H1 (cell line): Measurements from ENCODE around the gene PHEX. TPM values are rescaled to one million over a fixed set of nuclear protein-coding genes. Genes with fewer than 3 reads are reported as not detected.

Source experiments
- CTCF ChIA-PET: fragments of 300-600 bp; sonication (Branson Sonifier 250); formaldehyde crosslinking; loops from one replicate; lab custom pipeline; 2021; ENCODE audit not compliant: partially characterized antibody; lab: Charles Lee
- POLR2A ChIA-PET: fragments of 300-600 bp; sonication (Branson Sonifier 250); formaldehyde crosslinking; loops from one replicate; lab custom pipeline; 2021; ENCODE audit warnings: inconsistent platforms; ENCODE audit not compliant: partially characterized antibody; lab: Charles Lee
- DNase-seq, 2 experiments: peaks; one replicate each; pipeline versions ENCODE4 v3.0.0 to v3.0.0-alpha.2; 2010 to 2022; ENCODE audit warnings: low spot score in 2 of 2, low read depth in 1 of 2, mixed read lengths in 1 of 2
- FAIRE-seq: peaks from 2 replicates; lab custom pipeline; 2011; peaks lifted over from hg19 to GRCh38; lab: Jason Lieb, UNC
- H2AFZ ChIP-seq: 2 replicates; pipeline ENCODE4 v1.8.1; 2012; ENCODE audit warnings: low read length, inconsistent platforms
- H2AK5ac ChIP-seq: 2 replicates; pipeline ENCODE4 v1.6.1; 2013; ENCODE audit warnings: low read depth, low read length
- H2BK120ac ChIP-seq: replicated peaks from 2 replicates; pipeline ENCODE3; 2013; ENCODE audit warnings: low read depth, low read length, inconsistent platforms
- H2BK12ac ChIP-seq: 2 replicates; pipeline ENCODE4 v1.6.1; 2013; ENCODE audit warnings: low read depth, low read length
- H2BK15ac ChIP-seq: 2 replicates; pipeline ENCODE4 v1.6.1; 2013; ENCODE audit warnings: low read length
- H2BK20ac ChIP-seq: 2 replicates; pipeline ENCODE4 v1.6.1; 2013; ENCODE audit warnings: low read length
- H2BK5ac ChIP-seq: 2 replicates; pipeline ENCODE4 v1.6.1; 2013; ENCODE audit warnings: low read depth, low read length
- H3K14ac ChIP-seq: 2 replicates; pipeline ENCODE4 v1.6.1; 2013; ENCODE audit warnings: inconsistent platforms; ENCODE audit not compliant: insufficient read length
- H3K18ac ChIP-seq: 2 replicates; pipeline ENCODE4 v1.6.1; 2013; ENCODE audit warnings: low read length; ENCODE audit errors: extremely low read depth
- H3K23ac ChIP-seq: 2 replicates; pipeline ENCODE4 v1.6.1; 2013; ENCODE audit warnings: inconsistent platforms; ENCODE audit not compliant: insufficient read length
- H3K23me2 ChIP-seq: 2 replicates; pipeline ENCODE4 v1.6.1; 2013; ENCODE audit warnings: low read depth, low read length
- H3K27ac ChIP-seq: 2 replicates; pipeline ENCODE4 v1.6.1; 2011; ENCODE audit warnings: low read depth, low read length, inconsistent platforms
- H3K27me3 ChIP-seq, 4 experiments: replicated peaks in 1 of 4; 1 replicate in 1 of 4; 2 replicates in 3 of 4; pipeline versions ENCODE4 v1.6.1 to v1.8.1; 2011 to 2013; ENCODE audit warnings: low read length in 3 of 4, mild to moderate bottlenecking in 3 of 4, inconsistent platforms in 2 of 4, mixed read lengths in 2 of 4, moderate library complexity in 1 of 4; ENCODE audit not compliant: control insufficient read depth in 3 of 4, insufficient read depth in 3 of 4; ENCODE audit errors: extremely low read depth in 1 of 4
- H3K36me3 ChIP-seq, 4 experiments: 2 replicates each; pipeline versions ENCODE4 v1.6.1 to v1.8.1; 2011 to 2013; ENCODE audit warnings: mild to moderate bottlenecking in 4 of 4, low read length in 3 of 4, moderate library complexity in 2 of 4, control low read depth in 1 of 4, inconsistent platforms in 1 of 4; ENCODE audit not compliant: insufficient read depth in 4 of 4, control insufficient read depth in 2 of 4
- H3K4ac ChIP-seq: replicated peaks from 2 replicates; pipeline ENCODE3; 2013; ENCODE audit warnings: low read length, low read depth, mixed read lengths, inconsistent platforms; ENCODE audit not compliant: insufficient read length
- H3K4me1 ChIP-seq, 4 experiments: replicated peaks in 1 of 4; 1 replicate in 1 of 4; 2 replicates in 3 of 4; pipeline versions ENCODE4 v1.6.1 to v1.8.1; 2011 to 2013; ENCODE audit warnings: low read length in 3 of 4, inconsistent platforms in 2 of 4, mixed read lengths in 1 of 4; ENCODE audit not compliant: insufficient read depth in 4 of 4, control insufficient read depth in 3 of 4
- H3K4me2 ChIP-seq, 2 experiments: 2 replicates each; pipeline versions ENCODE4 v1.6.1 to v1.8.1; 2011 to 2013; ENCODE audit warnings: low read depth in 2 of 2, low read length in 2 of 2, control low read depth in 1 of 2, inconsistent platforms in 1 of 2, mild to moderate bottlenecking in 1 of 2; ENCODE audit not compliant: insufficient read depth in 1 of 2
- H3K4me3 ChIP-seq, 4 experiments: fragments of 200-600, 300-600 bp in 1 of 4; sonication (generic), shearing (Covaris generic), sonication (Bioruptor Twin) in 1 of 4; 2 replicates each; pipeline versions ENCODE4 v1.5.1 to v1.8.1; 2011 to 2016; ENCODE audit warnings: low read length in 4 of 4, low read depth in 3 of 4, control low read depth in 2 of 4, inconsistent platforms in 2 of 4, mild to moderate bottlenecking in 2 of 4, mixed read lengths in 1 of 4, moderate library complexity in 1 of 4; ENCODE audit not compliant: insufficient read depth in 2 of 4; ENCODE audit errors: extremely low read depth in 1 of 4
- H3K56ac ChIP-seq: replicated peaks from 2 replicates; pipeline ENCODE3; 2013; ENCODE audit warnings: low read depth, mild to moderate bottlenecking, mixed read lengths, low read length, inconsistent platforms; ENCODE audit not compliant: insufficient read length
- H3K79me1 ChIP-seq: 2 replicates; pipeline ENCODE4 v1.6.1; 2013; ENCODE audit warnings: low read depth, low read length, control low read depth
- H3K79me2 ChIP-seq, 2 experiments: 2 replicates each; pipeline versions ENCODE4 v1.6.1 to v1.8.1; 2012 to 2013; ENCODE audit warnings: low read length in 2 of 2, mild to moderate bottlenecking in 2 of 2, inconsistent platforms in 1 of 2; ENCODE audit not compliant: insufficient read depth in 2 of 2, control insufficient read depth in 1 of 2
- H3K9ac ChIP-seq, 4 experiments: replicated peaks in 1 of 4; 1 replicate in 1 of 4; 2 replicates in 3 of 4; pipeline versions ENCODE4 v1.6.1 to v1.8.1; 2011 to 2013; ENCODE audit warnings: low read depth in 3 of 4, low read length in 3 of 4, control low read depth in 2 of 4, mild to moderate bottlenecking in 2 of 4, moderate library complexity in 2 of 4, inconsistent platforms in 1 of 4; ENCODE audit errors: extremely low read depth in 1 of 4
- H3K9me3 ChIP-seq, 2 experiments: 2 replicates each; pipeline versions ENCODE4 v1.6.1 to v1.8.1; 2012 to 2013; ENCODE audit warnings: mild to moderate bottlenecking in 2 of 2, moderate library complexity in 2 of 2, control low read depth in 1 of 2, inconsistent platforms in 1 of 2, low read depth in 1 of 2, low read length in 1 of 2, mixed read lengths in 1 of 2; ENCODE audit not compliant: insufficient read depth in 2 of 2
- H4K20me1 ChIP-seq, 2 experiments: replicated peaks in 1 of 2; 2 replicates each; pipeline versions ENCODE3 to v1.8.1; 2011 to 2013; ENCODE audit warnings: inconsistent platforms in 2 of 2, low read length in 2 of 2, mild to moderate bottlenecking in 1 of 2; ENCODE audit not compliant: insufficient read depth in 2 of 2, control insufficient read depth in 1 of 2
- H4K5ac ChIP-seq: 2 replicates; pipeline ENCODE4 v1.6.1; 2013; ENCODE audit warnings: low read length, low read depth, mixed read lengths, inconsistent platforms; ENCODE audit not compliant: insufficient read length
- H4K8ac ChIP-seq: 2 replicates; pipeline ENCODE4 v1.8.0; 2013; ENCODE audit warnings: mild to moderate bottlenecking, moderate library complexity, low read length, inconsistent platforms; ENCODE audit not compliant: insufficient read depth; ENCODE audit errors: extremely low read depth
- H4K91ac ChIP-seq: replicated peaks from 2 replicates; pipeline ENCODE3; 2013; ENCODE audit warnings: low read length, mixed read lengths, inconsistent platforms; ENCODE audit not compliant: insufficient read length
- CBX5 ChIP-seq: fragments of 300-800, 300-1000 bp; sonication (generic); IDR thresholded peaks from 2 replicates; pipeline ENCODE4 v1.7.1; 2016; ENCODE audit warnings: antibody characterized with exemption, low read length, low read depth
- GABPA ChIP-seq: IDR thresholded peaks from 2 replicates; pipeline ENCODE4 v1.6.1; 2011; ENCODE audit warnings: mild to moderate bottlenecking, low read length, moderate library complexity, borderline replicate concordance; ENCODE audit not compliant: insufficient read depth
- GTF2F1 ChIP-seq: IDR thresholded peaks from 2 replicates; pipeline ENCODE4 v1.6.1; 2012; ENCODE audit warnings: low read depth, low read length, improper control_type of control experiment, borderline replicate concordance
- HDAC6 ChIP-seq: IDR thresholded peaks from one replicate; pipeline ENCODE4 v1.7.1; 2012; ENCODE audit warnings: low read depth, mild to moderate bottlenecking, inconsistent platforms, low read length, moderate library complexity
- POU5F1 ChIP-seq: IDR thresholded peaks from 2 replicates; pipeline ENCODE4 v1.6.1; 2011; ENCODE audit warnings: low read depth, mild to moderate bottlenecking, low read length, moderate library complexity
- RAD21 ChIP-seq, 2 experiments: IDR thresholded peaks in 1 of 2; conservative IDR thresholded peaks in 1 of 2; 2 replicates each; pipeline ENCODE4 v1.6.1; 2011; ENCODE audit warnings: low read depth in 2 of 2, low read length in 2 of 2, improper control_type of control experiment in 1 of 2, inconsistent platforms in 1 of 2, mild to moderate bottlenecking in 1 of 2, moderate library complexity in 1 of 2
- RNF2 ChIP-seq: fragments of 200-900, 300-1000 bp; sonication (generic); IDR thresholded peaks from 2 replicates; pipeline ENCODE4 v1.7.1; 2016; ENCODE audit warnings: borderline replicate concordance, low read depth, mild to moderate bottlenecking, antibody characterized with exemption, low read length; ENCODE audit not compliant: poor library complexity, severe bottlenecking; ENCODE audit errors: missing control alignments
- SAP30 ChIP-seq: fragments of 300-600 bp; sonication (generic); IDR thresholded peaks from 2 replicates; pipeline ENCODE4 v1.7.1; 2012; ENCODE audit warnings: low read length, moderate library complexity, mild to moderate bottlenecking, inconsistent platforms; ENCODE audit not compliant: insufficient read depth, insufficient replicate concordance
- TAF1 ChIP-seq: IDR thresholded peaks from 2 replicates; pipeline ENCODE4 v1.6.1; 2011; ENCODE audit warnings: mild to moderate bottlenecking, low read depth, low read length
- WGBS, 2 experiments: shearing (Covaris generic) in 1 of 2; methylation state at CpG; one replicate each; pipeline versions ENCODE4 v1.1.6 to v1.1.7; 2013 to 2015; ENCODE audit warnings: low lambda C conversion rate in 2 of 2, mixed read lengths in 2 of 2, inconsistent platforms in 1 of 2, low coverage in 1 of 2, missing lambda C conversion rate in 1 of 2; ENCODE audit not compliant: insufficient replicate concordance in 2 of 2, insufficient coverage in 1 of 2, insufficient read length in 1 of 2; ENCODE audit errors: extremely low coverage in 1 of 2, missing lambda C conversion rate in 1 of 2; 5-methylcytosine and 5-hydroxymethylcytosine counted together
- polyA plus RNA-seq, 7 experiments: library from polyadenylated mRNA; depleted of rRNA in 3 of 7; stranded (reverse) in 5 of 7; unstranded in 2 of 7; fragments of >200 nt in 5 of 7; fragments of 200-250 nt in 2 of 7; gene quantifications; 1 replicate in 5 of 7; 2 replicates in 1 of 7; 4 replicates in 1 of 7; pipeline versions ENCODE4 v1.2.1 to v1.2.3, GENCODE V29; 2011 to 2013; ENCODE audit warnings: missing spikeins in 2 of 7, mixed read lengths in 2 of 7
- total RNA-seq: library from RNA; stranded (reverse); fragmentation: NEBNext Ultra II Directional; extraction: Animal tissue kit (Norgen Biotek cat#: 25700); gene quantifications from 2 replicates; pipeline ENCODE4 v1.2.1, GENCODE V29; 2021
- TF ChIP-seq, protein P1 (sequence below): IDR thresholded peaks from 2 replicates; pipeline ENCODE4 v1.6.1; 2012; ENCODE audit warnings: inconsistent platforms
- TF ChIP-seq, protein P2 (sequence below): IDR thresholded peaks from 2 replicates; pipeline ENCODE4 v1.6.1; 2011; ENCODE audit warnings: low read depth, mild to moderate bottlenecking, low read length; ENCODE audit not compliant: insufficient read depth

PHEX gene
- total and polyA plus RNA-seq, 2 of the 8 experiments (the other 6 are each of a cell fraction or from before 2014, with no cell fraction given): 0.03 to 0.11 TPM

DNA sequence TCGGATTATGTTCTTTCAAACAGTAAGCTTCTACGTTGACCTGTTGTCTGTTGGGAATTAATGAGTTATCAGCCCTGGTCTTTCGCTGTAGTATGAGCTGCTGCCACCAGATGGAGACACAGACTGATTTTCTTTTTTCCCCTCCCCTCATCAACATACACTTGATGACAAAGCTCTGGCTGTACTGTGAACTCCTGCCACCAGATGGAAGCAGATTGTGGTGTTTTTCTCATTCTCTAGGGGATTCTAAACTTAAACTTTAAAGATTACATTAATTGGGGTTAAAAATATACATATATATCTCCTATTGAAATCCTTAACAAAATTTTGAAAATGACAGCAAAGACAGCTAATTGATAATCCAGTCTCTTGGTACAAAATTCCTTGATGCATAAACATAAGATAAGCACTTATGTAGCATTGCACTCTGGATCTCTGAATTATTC is 46.8 kb upstream of the PHEX start:
- Histone ChIP-seq H3K23me2 (no peaks in the 10 kb centered on the region), H3K4me1 (no peaks in the 10 kb centered on the region), H3K4me2 (no peak overlapping the region), H2BK15ac (no peak overlapping the region), H3K4me3 (no peak overlapping the region), H3K9me3 (no peaks in the 10 kb centered on the region), H3K36me3 (peaks cover 0 to 37% (median 19%) of the 10 kb centered on the region in 4 experiments; a peak in 7 of 8 replicates), H3K4ac (no peak overlapping the region), H4K8ac (no peak overlapping the region), H2BK20ac (no peak overlapping the region), H2BK120ac (no peak overlapping the region), H2AFZ (no peak overlapping the region), H3K18ac (no peak overlapping the region), H3K9ac (no peak overlapping the region), H4K20me1 (no peaks in the 10 kb centered on the region), H2AK5ac (no peak overlapping the region), H3K27me3 (no peaks in the 10 kb centered on the region), H3K56ac (no peak overlapping the region), H4K5ac (no peak overlapping the region), H3K23ac (no peak overlapping the region), H3K79me2 (no peaks in the 10 kb centered on the region), H2BK5ac (no peak overlapping the region), H3K14ac (no peak overlapping the region), H4K91ac (no peak overlapping the region), H3K27ac (no peak overlapping the region), H2BK12ac (no peak overlapping the region), H3K79me1 (no peaks in the 10 kb centered on the region)
- DNase-seq: peak; percentile 15 to 68
- CTCF ChIA-PET: interaction anchor here (0.6 to 2.8 kb wide), 38 partner anchors 9 to 1101 kb away, joined by 3 to 12 read pairs (median 4); no protein-coding TSS in a partner anchor
- POLR2A ChIA-PET: interaction anchor here (1.4 kb wide), 1 partner anchor 12 kb away, joined by 5 read pairs; no protein-coding TSS in a partner anchor
- WGBS, 2 experiments: 47% methylated on average over 3 of the region's 3 CpGs; no CpG with 5 or more reads in 1 of the 2 experiments
- FAIRE-seq: peak; percentile 99
- no peak for TF ChIP-seq GTF2F1
- no peak for TF ChIP-seq TAF1
- TF ChIP-seq SAP30: no peak
- no peak for TF ChIP-seq CBX5
- TF ChIP-seq POU5F1: no peak
- TF ChIP-seq RAD21 (IDR thresholded peaks at IDR 0.05 in 1 of 2, conservative IDR thresholded peaks at IDR 0.05 in 1 of 2; ENCODE audit: low read depth in 2 of 2, low read length in 2 of 2): peak; percentile 86 to 87
- no peak for TF ChIP-seq HDAC6
- TF ChIP-seq, protein P1, sequence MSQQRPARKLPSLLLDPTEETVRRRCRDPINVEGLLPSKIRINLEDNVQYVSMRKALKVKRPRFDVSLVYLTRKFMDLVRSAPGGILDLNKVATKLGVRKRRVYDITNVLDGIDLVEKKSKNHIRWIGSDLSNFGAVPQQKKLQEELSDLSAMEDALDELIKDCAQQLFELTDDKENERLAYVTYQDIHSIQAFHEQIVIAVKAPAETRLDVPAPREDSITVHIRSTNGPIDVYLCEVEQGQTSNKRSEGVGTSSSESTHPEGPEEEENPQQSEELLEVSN: no peak
- TF ChIP-seq, protein P2, sequence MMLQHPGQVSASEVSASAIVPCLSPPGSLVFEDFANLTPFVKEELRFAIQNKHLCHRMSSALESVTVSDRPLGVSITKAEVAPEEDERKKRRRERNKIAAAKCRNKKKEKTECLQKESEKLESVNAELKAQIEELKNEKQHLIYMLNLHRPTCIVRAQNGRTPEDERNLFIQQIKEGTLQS: no peak
- no peak for TF ChIP-seq GABPA
- no peak for TF ChIP-seq RNF2
